ENCODE data around the gene TGFBI.
A peak's percentile ranks its signal among the peaks of the same experiment; 100 is the strongest.

TGFBI gene

DNA sequence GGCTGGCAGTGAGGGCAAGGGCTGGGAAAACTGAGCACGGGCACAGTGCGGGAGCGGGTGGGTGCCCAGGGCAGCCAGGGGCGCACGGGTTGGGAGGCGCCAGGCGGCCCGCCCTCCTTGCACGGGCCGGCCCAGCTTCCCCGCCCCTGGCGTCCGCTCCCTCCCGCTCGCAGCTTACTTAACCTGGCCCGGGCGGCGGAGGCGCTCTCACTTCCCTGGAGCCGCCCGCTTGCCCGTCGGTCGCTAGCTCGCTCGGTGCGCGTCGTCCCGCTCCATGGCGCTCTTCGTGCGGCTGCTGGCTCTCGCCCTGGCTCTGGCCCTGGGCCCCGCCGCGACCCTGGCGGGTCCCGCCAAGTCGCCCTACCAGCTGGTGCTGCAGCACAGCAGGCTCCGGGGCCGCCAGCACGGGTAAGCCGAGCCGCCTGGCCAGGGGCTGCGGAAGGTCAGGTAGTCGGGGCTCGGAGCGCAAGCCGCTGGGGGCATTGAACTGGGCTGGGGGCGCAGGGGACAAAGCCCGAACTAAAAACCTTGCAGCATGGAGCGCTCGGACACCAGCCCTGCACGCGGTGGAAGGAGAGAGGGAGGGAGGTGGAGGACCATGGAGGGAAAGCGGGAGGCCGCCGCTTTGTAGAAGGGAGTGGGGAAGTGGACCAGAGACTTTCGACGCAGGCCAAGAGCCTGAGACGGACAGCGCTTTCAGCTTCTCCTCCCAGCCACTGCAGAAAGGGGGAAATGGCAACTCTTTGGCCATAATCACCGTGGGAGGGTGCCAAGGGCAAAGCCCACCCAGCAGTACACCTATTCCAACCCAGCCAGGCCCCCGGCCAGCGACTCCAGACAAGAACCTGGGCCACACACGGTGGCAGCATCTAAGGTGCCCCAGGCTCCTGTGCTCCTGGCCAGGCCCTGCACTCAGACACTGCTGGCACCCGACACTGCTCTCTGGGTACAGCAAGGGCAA, at the start of gene TGFBI:
Gene TGFBI, plus strand, starts transcription at position 207 of the 961 bp plus-strand sequence. Its CDS starts 68 bp downstream, at position 275.
- peak; percentile 63 for DNase-seq

DNA sequence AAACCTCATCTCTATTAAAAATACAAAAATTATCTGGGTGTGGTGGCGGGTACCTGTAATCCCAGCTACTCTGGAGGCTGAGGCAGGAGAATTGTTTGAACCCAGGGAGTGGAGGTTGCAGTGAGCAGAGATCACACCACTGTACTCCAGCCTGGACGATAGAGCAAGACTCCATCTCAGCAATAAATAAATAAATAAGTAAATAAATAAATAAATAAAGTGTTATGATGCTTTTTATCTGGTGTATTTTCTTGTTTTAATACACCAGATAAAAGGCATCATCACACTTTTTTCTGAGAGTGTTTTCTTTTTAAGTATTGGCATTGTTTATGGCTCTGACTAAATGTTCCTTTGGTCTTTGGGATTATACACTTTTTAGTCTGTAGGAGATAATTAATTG, 49.8 kb upstream of the TGFBI start:
- DNase-seq, result no peak

DNA sequence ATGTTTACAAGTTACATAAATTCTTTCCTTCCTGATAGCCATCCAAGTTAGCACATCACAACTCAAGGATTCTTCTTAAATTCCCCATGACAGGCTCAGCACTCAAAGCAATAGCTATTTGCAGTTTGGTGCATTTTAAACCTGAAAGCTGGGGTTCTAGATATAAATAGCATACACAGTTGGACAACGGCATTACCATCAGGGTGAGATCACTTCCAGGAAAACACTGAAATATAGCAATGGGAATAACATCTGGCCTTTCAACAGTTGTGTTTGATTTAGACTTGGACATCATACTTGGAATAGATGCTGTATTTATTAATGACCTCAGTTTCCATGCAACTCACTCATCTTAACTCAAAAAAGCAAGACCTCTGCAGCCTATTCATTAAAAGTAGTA, 49.3 kb upstream of the TGFBI start:
- no peak for DNase-seq

DNA sequence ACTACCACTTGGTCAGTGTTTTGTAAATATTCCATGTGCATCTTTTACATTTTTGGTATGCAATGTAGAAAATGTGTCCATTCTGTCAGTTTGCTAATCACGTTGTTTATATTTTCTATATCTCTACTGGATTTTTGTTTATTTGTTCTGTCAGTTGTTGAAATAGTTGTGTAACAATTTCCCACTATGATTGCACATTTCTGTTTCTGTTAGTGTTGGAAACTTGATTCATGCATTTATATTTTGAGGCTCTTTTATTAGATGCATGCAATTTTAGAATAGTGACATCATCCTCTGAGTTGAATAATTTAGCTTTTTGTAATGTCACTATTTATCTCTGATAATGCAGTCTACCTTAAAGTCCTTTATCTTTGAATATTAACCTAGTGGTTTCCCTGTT, 48.2 kb upstream of the TGFBI start:
- no peak for DNase-seq

DNA sequence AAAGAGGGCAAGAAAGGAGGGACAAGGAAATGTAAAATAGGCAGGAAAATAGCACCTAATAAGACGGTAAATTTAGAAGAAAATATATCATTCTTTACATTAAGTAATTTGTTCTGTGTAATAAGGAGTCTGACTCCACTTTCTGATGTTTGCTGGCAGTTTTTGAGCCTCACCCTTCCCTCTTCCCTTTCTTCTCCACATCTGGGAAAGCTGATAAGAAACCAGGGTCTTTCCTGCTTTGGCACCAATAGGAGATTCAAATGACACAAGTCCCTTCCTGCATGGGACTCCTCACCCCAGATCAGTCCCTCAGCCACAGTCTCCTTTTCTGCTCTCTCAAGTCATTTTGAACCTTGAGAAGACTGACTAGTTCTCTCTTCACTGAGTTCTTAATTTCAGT, 42.8 kb upstream of the TGFBI start:
- no peak for DNase-seq

DNA sequence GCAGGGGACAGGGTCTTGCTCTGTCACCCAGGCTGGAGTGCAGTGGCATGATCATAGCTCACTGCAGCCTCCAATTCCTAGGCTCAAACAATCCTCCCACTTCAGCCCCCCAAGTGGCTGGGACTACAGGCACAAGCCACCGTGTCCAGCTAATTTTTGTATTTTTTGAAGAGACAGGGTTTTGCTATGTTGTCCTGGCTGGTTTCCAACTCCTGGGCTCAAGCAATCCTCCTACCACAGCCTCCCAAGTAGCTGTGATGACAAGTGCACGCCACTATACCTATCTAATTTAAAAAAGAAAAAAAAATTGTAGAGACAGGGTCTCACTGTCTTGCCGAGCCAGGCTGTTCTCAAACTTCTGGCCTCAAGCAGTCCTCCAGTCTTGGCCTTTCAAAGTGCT, 42.4 kb upstream of the TGFBI start:
- DNase-seq, result no peak

DNA sequence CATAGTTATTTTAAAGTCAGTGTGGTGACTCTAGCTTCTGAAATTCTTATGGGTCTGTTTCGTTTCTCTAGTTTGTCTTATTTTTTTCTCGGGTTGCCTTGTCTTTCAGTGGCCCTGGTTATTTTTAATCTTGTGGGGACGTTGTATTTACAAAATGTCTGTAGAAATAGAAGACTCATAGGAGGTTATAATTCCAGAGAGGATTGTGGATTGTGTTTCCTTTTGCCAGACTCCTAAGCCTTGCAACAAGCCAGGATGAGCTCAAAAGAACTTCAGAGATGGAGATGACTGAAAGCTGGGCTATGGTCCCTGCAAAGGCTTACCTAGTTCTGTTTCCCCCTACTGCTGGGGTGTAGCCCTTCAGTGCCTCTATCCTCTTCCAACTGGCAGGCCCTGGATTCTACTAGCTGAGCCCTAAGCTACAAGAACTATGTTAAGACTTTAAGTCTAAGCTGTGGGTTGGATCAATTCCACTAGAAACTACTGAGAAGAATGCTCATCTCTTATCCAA, 41.8 kb upstream of the TGFBI start:
- DNase-seq, result no peak

DNA sequence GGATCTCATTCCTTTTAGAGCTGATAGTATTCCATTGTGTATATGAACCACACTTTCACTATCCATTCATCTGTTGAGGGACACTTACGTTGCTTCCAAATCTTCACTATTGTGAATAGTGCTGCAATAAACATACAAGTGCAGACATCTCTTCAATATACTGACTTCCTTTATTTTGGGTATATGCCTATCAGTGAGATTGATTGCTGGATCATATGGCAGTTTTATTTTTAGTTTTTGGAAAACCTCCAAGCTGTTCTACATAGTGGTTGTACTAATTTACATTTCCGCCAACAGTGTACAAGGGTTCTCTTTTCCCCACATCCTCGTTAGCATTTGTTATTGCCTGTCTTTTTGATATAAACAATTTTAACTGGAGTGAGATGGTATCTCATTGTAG, 40.2 kb upstream of the TGFBI start:
- DNase-seq, result no peak

DNA sequence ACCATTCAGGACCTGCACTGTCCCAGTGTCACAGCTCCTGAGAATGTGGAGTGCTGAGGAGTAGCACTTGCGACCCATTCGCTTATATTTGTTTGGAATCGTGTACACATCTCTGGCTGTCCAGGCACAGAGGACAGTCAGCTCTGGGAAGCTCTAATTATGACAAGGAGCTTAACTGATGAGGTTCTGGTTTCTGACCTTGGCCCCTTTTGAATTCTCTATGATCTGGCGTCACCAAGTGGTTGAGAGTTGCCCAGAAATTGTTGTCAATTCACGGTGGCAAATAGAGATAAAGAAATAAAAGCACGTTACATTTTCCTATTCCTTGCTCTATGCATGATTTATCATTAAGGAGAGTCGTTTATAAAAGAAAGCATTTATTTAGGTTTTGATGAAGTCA, 39.1 kb upstream of the TGFBI start:
- DNase-seq, result no peak

DNA sequence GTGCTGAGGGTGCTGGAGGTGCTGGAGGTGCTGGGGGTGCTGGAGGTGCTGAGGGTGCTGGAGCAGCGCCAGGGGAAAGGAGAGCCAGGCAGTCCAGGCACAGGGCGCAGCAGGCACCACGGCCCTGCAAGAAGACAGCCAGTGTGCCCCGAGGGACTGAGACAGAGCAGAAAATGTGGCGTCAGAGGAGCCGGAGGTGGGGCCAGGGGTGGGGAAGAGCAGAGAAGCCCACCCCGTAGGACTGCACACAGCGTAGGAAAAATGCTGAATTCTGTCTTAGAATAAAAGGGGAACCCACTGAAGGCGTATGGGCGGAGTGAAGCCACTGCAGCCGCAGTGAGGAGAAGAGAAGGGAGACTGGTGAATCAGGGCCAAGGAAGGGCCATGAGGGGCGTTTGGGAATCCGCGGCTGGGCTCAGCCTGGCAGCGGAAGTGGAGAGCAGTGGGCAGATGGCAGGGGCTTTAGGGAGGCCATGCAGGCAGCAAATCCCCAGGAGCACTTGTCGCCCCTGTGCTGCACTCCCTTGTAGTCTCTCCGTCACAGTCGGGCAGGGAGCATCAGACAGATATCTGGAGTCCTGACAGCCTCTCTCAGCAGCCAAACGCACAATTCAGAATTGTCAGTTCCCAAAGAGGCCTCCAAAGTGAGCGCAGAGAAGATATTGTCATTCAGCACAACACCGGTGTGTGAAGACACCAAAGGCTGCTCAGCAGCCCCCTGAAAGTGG, 38.1 kb upstream of the TGFBI start:
- DNase-seq, result no peak

DNA sequence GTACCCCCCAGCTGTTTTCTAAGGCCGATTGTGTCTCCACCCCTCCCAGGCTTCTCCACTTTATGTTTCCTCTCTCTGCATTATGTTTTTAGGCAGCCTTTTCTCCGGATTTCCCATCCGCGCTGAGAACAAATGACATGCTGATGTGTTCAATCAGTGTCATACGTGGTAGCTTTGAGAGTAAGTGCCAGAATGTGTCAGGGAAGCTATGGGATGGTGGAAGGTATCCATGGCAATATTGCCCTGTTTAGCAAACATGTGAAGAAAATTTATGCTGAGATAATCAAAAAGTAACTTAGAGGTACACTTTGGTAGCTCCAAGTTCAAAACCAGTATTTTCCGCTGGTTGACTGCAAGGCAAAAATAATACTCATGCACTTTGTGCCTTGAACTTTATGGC, 37.4 kb upstream of the TGFBI start:
- no peak for DNase-seq

DNA sequence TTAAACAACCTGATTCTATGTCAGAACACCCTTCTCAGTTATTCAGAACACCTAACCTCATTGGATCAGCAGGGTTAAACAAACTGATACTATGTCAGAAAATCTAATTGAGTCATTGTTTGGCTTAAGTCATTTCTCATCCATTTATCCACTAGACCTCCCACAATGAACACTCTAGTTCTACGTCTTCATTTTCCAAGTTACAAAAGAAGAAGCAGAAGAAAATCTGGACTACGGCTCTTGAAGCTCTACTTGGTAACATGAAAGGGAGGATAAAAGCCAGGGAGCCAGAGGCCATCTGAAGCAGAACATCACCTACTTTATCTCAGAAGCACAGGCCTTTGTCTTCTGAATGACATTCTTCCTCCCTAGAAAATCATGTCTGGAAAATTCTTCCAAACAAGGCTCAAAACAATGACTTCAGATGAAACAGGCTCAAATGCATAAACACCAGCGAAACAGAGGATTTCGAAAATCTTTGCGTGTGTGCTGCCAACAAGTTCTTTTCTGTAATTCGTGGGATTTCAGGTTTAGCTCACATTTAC, 35.4 kb upstream of the TGFBI start:
- DNase-seq, result no peak

DNA sequence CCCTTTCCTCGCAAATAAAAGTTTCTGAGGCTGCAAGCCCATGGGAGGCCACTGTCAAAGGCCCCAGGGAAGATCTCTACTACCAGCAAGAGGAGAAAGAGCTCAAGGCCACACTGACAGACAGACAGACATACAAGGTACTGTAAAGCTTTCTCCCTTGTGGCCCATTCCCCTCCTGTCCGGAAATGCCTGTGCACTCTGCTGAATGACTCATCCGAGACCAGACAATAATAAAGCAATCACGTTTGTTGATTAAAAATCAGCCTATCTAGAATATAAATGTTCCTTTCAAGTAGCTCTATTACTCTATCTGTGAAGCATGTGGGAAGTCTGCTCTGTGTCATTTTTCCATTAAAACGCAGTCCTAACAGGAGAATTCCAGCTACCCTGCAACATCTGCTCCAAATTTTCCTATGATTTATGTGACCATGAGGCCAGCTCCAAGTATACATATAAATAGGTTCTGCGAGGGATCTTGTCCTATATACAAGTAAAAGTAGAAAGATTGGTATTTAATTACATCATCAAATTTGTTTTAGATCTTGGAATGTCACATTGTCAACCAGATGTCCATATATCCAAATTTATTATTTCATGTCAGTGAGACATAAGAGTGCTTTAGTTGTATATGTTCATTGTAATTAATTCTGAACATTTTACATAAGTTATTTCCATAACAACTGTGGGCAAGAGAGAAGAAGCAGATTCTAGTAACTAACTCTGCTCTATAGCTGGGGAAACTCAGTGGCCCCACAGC, 34.7 kb upstream of the TGFBI start:
- no peak for DNase-seq

DNA sequence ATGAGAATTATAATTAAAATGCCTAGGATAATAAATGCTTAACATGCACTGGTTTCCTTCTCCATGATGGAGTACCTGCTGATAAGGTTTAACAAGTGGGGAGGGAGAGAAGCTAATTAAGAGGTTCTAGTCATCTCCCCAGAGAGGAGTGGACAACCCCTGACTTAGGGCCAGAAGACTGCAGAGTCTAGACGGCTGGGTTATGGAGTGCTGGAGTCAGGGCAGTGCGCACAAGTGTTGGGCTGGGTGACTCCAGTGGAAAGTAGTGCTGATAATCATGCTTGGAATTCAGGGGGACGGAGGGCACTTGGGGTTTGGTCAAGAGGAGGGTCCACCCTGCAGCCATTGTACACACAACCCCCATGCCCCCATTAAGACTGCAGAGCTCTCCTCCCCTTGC, 32.8 kb upstream of the TGFBI start:
- DNase-seq, result no peak

DNA sequence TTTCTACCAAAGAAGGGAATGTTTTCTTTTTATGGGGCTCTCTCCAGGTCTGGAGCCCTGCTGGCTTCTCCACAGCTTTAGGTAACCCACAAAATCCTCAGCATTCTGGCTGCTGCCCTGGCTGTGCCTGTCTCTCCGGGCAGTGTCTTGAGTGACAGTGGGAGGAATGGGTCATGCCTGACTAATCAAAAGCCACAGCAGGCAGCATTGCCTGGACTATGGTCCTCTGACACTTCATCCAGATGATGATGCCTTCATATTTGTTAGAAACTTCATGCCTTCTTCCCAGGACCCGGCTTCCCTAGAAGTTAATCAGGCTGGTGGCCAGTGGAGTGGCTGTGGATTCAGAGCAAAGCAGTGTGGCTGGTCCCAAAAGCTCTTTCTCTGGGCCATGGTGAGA, 32.2 kb upstream of the TGFBI start:
- no peak for DNase-seq

DNA sequence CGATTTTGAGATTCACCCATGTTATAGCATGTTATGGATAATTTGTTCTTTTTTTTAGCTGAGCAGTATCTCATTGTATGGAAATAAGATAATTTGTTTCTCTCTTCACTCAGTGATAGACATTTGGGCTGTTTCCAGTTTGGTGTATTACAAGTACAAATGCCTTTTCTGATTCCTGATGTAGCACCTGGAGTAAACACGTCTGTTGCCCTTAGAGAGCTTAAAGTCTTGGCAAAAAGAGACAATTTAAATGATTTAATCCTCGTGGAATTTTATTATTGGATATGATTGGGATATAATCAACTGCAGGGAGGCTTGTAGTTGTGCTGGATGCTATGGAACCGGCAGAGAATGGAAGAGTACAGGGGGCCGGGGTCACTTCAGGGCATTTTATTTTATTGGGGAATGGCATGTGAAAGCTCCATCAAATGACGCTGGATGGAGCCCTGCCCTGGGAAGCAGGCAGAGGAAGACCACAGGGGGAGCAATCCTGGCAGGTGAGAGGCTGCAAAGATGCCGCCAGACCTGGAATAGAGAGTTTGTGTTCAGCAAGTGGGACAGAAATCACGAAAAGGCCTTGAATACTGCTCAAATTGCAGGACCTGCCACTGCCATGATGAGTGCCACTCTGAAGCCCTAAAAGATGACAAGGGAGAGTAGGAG, 31.0 kb upstream of the TGFBI start:
- no peak for DNase-seq

DNA sequence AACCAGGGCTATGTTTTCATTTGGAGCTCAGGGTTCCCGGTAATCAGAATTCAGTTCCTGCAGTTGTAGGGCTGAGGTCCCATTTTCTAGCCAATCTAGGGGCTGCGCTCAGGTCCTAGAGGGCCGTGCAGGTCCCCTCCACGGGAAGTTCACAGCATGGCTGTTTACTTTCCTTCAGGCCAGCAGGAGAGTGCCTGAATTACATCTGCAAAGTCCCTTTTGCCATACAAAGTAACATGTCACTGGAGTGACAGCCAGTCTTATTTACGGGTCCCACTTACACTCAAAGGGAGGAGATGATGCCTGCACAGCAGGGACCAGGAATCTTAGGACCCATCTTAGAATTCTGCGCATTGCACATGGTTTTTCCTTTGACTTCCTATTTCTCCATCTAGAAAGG, 29.9 kb upstream of the TGFBI start:
- DNase-seq, result no peak

DNA sequence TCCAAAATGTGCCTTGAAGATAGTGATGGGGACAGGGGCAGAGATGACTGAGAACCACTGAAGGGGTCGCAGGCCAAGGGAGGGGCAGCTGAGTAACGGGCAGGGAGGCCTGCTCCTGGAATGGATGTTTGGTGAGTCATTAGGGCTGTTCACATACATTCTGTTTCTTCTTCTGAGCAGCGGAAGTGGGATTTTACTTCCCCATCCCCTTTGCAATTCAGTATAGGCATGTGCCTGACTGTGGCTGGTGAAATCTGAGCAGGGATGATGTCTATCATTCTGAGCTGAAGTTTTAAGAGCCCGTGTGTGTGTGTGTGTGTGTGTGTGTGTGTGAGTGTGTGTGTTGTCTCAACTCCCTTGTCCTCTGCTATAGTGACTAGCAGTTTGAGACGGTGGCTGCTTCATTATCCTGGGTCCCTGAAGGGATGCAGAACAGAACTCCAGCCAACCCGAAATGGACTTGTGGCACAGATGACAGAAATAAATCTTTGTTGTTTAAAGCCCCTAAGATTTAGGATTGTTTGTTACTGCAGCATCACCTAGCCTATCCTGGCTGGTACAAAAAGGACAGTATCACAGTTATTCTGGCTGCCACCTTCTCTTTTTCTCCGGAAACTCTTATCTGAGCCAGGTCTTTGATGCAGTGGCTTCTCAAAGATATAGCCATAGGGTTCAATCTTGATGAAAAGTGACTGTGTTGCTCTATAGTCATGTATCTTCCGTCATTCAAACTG, 29.2 kb upstream of the TGFBI start:
- DNase-seq, result peak; percentile 63

DNA sequence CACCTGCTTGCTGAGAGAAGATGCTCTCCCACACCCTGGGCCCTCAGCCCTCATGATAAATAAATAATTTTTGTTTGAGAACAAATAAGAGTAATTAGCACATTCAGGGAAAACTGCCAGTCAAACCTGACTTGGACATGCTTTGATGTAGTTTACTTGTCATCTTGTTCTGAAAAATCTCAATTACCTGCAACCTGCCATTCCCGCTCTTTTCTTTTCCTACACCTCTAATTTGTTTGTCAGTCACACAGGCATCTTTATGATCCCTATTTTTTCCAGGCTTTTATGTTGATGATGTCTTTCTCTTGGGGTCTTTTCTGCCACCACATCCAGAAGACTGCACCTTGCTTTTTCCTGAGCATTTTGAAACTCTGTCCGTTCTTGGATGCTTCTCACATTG, 28.6 kb upstream of the TGFBI start:
- DNase-seq, result no peak

DNA sequence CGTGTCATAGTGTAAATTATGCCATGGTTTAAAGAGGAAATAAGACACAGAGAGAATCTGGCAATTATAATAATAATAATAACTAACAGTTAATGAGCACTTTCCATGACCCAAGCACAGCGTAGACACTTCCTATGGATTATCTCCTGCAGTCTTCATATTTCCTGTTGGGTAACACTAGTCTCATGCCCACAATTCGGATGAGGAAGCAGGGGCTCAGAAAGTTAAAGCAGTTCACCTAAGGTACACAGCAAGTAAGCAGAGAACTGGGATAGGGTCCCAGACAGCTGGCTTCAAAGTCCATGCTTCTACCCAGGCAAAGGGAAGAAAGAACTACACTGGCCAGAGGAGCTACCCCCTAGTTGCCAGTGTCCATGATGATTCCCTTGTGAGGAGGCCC, 27.9 kb upstream of the TGFBI start:
- no peak for DNase-seq

DNA sequence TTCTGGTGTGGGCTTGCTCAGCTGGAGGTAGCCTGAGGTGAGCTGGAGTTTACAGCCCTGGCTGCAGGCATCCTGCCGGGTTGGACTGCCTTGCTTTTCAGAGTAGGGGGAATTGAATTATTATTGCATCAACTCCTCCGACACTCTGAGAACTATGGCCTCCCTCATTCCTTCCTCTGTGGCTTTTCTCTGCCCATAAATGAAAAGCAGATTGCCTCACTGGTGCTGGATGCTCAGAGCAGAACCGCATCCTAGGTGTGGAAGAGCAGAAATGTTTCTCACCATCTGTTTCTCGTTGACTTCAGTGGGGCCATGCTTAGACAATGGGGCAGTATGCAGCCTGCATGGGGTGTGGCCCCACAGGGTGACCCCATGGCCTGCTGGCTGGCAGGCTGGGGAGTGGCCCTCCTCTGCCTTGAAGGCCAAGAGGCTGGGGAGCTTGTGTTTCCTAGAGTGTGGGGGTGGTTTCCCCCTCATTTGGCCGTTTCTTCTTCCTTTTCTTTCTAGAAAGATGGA, 27.3 kb upstream of the TGFBI start:
- no peak for DNase-seq
